HL-60/S4 (cell line): Measurements from ENCODE around the gene ACSM5.
"Not testable (repeated sequence)": the region's sequence is repeated elsewhere in the genome, so short reads cannot be mapped to it uniquely, and the experiment has no call there.

Experiments used
- in situ Hi-C: fragments of 300-500 bp; cut with MboI; formaldehyde crosslinking; loops from 2 replicates; pipeline ENCODE4 v1.14.3; 2022; ENCODE audit warnings: low sequenced_read_pairs

ACSM5 gene

GRCh38 chr16:20441859-20442258 lies 32.5 kb downstream of the ACSM5 start:
- in situ Hi-C loops = not testable (repeated sequence)

- in situ Hi-C loops = not testable (repeated sequence)
Measured at GRCh38 chr16:20446652-20447393, 37.5 kb downstream of the ACSM5 start.

- in situ Hi-C loops = not testable (repeated sequence)
Measured at GRCh38 chr16:20451364-20451763, 42.0 kb downstream of the ACSM5 start, which contains the start of gene ACSM2A. ACSM2A (plus strand) TSS chr16:20451521; CDS start chr16:20460115, 8,594 bp downstream.

- in situ Hi-C loops = not testable (repeated sequence)
Measured at GRCh38 chr16:20453633-20454032, 44.3 kb downstream of the ACSM5 start.

- in situ Hi-C loops = not testable (repeated sequence)
Measured at GRCh38 chr16:20459227-20459626, 49.9 kb downstream of the ACSM5 start.

- in situ Hi-C loops = not testable (repeated sequence)
Measured at GRCh38 chr16:20460313-20460712, 51.0 kb downstream of the ACSM5 start.

GRCh38 chr16:20468954-20469353 lies 59.6 kb downstream of the ACSM5 start:
- in situ Hi-C loops = not testable (repeated sequence)

GRCh38 chr16:20469930-20470329 lies 60.6 kb downstream of the ACSM5 start:
- in situ Hi-C loops = not testable (repeated sequence)

- in situ Hi-C loops = not testable (repeated sequence)
Measured at GRCh38 chr16:20470732-20471131, 61.4 kb downstream of the ACSM5 start.

GRCh38 chr16:20477188-20477744 lies 67.9 kb downstream of the ACSM5 start:
- in situ Hi-C loops = not testable (repeated sequence)

GRCh38 chr16:20483989-20484388 lies 74.7 kb downstream of the ACSM5 start:
- in situ Hi-C loops = not testable (repeated sequence)

- in situ Hi-C loops = no loop called here
Measured at GRCh38 chr16:20484726-20485125, 75.4 kb downstream of the ACSM5 start.

- in situ Hi-C loops = no loop called here
Measured at GRCh38 chr16:20485408-20485807, 76.1 kb downstream of the ACSM5 start.
